Hepatic stellate cell (primary cell): ENCODE measurements around the gene CCDC137.
"Not testable (repeated sequence)": the region's sequence is repeated elsewhere in the genome, so short reads cannot be mapped to it uniquely, and the experiment has no call there.

ENCODE experiments used
- DNase-seq: peaks from one replicate; pipeline ENCODE4 v3.0.0; 2011; ENCODE audit warnings: low spot score

The CCDC137 gene

GRCh38 chr17:81666342-81667191 lies at the start of gene CCDC137, which contains the start of gene OXLD1:
Gene CCDC137, plus strand, starts transcription at chr17:81666737. Its CDS starts 30 bp downstream, at chr17:81666767.
Gene OXLD1, minus strand, starts transcription at chr17:81666605. Its CDS starts 28 bp downstream, at chr17:81666577.
- DNase-seq: peak; percentile 99

GRCh38 chr17:81616877-81617276 lies 49.7 kb upstream of the CCDC137 start:
- no peak for DNase-seq

GRCh38 chr17:81618307-81618706 lies 48.2 kb upstream of the CCDC137 start:
- not testable (repeated sequence) for DNase-seq

- no peak for DNase-seq
These were observed 44.9 kb upstream of the CCDC137 start for GRCh38 chr17:81621494-81622130.

- no peak for DNase-seq
These were observed 36.3 kb upstream of the CCDC137 start for GRCh38 chr17:81630274-81630673.

GRCh38 chr17:81631482-81631881 lies 35.1 kb upstream of the CCDC137 start:
- DNase-seq: no peak

- no peak for DNase-seq
These were observed 31.1 kb upstream of the CCDC137 start for GRCh38 chr17:81635431-81635830.

- no peak for DNase-seq
These were observed 30.5 kb upstream of the CCDC137 start for GRCh38 chr17:81635973-81636504.

GRCh38 chr17:81636505-81637288 lies 29.8 kb upstream of the CCDC137 start, which contains the start of the genes NPLOC4 and TSPAN10:
Gene NPLOC4, minus strand, starts transcription at chr17:81637112. Its CDS starts 182 bp downstream, at chr17:81636930.
Gene TSPAN10, plus strand, starts transcription at chr17:81637196. Its CDS starts 5,217 bp downstream, at chr17:81642413.
- peak; percentile 97 for DNase-seq

- no peak for DNase-seq
These were observed 27.9 kb upstream of the CCDC137 start for GRCh38 chr17:81638683-81639082.

- DNase-seq: no peak
These were observed 26.5 kb upstream of the CCDC137 start for GRCh38 chr17:81640011-81640410.

GRCh38 chr17:81641825-81642489 lies 24.6 kb upstream of the CCDC137 start:
- peak; percentile 94 for DNase-seq

GRCh38 chr17:81644496-81644895 lies 22.0 kb upstream of the CCDC137 start:
- DNase-seq: no peak

- DNase-seq: no peak
These were observed 21.3 kb upstream of the CCDC137 start for GRCh38 chr17:81644976-81645952.

- DNase-seq: no peak
These were observed 19.5 kb upstream of the CCDC137 start for GRCh38 chr17:81646869-81647600.

GRCh38 chr17:81647640-81648012 lies 18.9 kb upstream of the CCDC137 start:
- no peak for DNase-seq

GRCh38 chr17:81648013-81648706 lies 18.4 kb upstream of the CCDC137 start:
- DNase-seq: no peak

GRCh38 chr17:81648707-81649085 lies 17.8 kb upstream of the CCDC137 start:
- no peak for DNase-seq

- DNase-seq: no peak
These were observed 15.6 kb upstream of the CCDC137 start for GRCh38 chr17:81650951-81651350.
